GM23338 (cell line): ENCODE measurements around the gene POLR2A.
"Not testable (repeated sequence)": the region's sequence is repeated elsewhere in the genome, so short reads cannot be mapped to it uniquely, and the experiment has no call there.

Experiments used
- CTCF ChIP-seq, 2 experiments: fragments of 200-600 bp in 1 of 2; sonication (generic) in 1 of 2; conservative IDR thresholded peaks; 2 replicates each; pipeline versions ENCODE4 v1.5.1 to v1.6.1; 2016 to 2017; ENCODE audit warnings: antibody characterized with exemption in 2 of 2, low read depth in 2 of 2, mild to moderate bottlenecking in 2 of 2, moderate library complexity in 1 of 2
- EZH2 ChIP-seq: fragments of 200-600 bp; sonication (generic); IDR thresholded peaks from one replicate; pipeline ENCODE4 v1.8.0; 2017; ENCODE audit warnings: antibody characterized with exemption, mild to moderate bottlenecking, low read depth; ENCODE audit not compliant: unreplicated experiment
- JUNB ChIP-seq: IDR thresholded peaks from one replicate; pipeline ENCODE4 v1.6.1; 2016; ENCODE audit warnings: antibody characterized with exemption; ENCODE audit not compliant: unreplicated experiment
- POLR2AphosphoS5 ChIP-seq: IDR thresholded peaks from 2 replicates; pipeline ENCODE4 v1.6.1; 2016; ENCODE audit warnings: antibody characterized with exemption, low read depth
- ZNF114 ChIP-seq: fragments of 250-450 bp; sonication (Bioruptor Pico); IDR thresholded peaks from 2 replicates; pipeline ENCODE4 v1.5.0; 2020; ENCODE audit warnings: mild to moderate bottlenecking, moderate library complexity

DNA sequence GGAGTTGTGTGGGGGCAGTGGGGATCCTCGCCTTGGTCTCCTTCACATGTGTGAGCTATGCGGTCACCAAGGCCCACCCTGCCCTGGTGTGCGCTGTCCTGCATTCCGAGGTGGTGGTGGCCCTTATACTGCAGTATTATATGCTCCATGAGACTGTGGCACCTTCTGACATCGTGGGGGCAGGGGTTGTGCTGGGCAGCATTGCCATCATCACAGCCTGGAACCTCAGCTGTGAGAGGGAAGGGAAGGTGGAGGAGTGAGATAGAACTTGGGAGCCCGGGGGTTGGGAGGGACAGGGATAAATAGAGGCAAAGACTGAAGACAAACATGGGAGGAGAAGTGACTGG, 1.5 kb upstream of the POLR2A start:
- TF ChIP-seq CTCF (conservative IDR thresholded peaks at IDR 0.05; ENCODE audit: low read depth in 2 of 2); ZNF114 (CRISPR knock-in tag); POLR2AphosphoS5; JUNB; EZH2: not testable (repeated sequence)
